ENCODE measurements around the gene DYDC2. TPM values are rescaled to one million over a fixed set of nuclear protein-coding genes. Genes with fewer than 3 reads are reported as not detected.

Gene DYDC2
- not detected for total RNA-seq

- H3K4me1 ChIP-seq = no peaks in the 10 kb centered on the region
- ATAC-seq (no peak), DNase-seq (no peak)
- H3K9me3 ChIP-seq = no peaks in the 10 kb centered on the region
- H3K27me3 ChIP-seq = peaks cover 11 to 23% (median 16%) of the 10 kb centered on the region in 3 donors
- TF ChIP-seq CTCF (IDR thresholded peaks at IDR 0.05 in 4 of 5, conservative IDR thresholded peaks at IDR 0.05 in 1 of 5) = no peak
- TF ChIP-seq POLR2A (IDR thresholded peaks at IDR 0.05) = no peak
- intact Hi-C loops (cut with DNase I; ENCODE audit: low total_unique reads) (no loop called here), in situ Hi-C loops (cut with MboI; ENCODE audit: low sequenced_read_pairs in 4 of 4) (no loop called here)
- peak within 1 kb of the TSS; percentile 33 to 45 (median 42) for H3K4me3 ChIP-seq
- no peak within 1 kb of the TSS for H3K27ac ChIP-seq
- H3K36me3 ChIP-seq = no peaks in the 10 kb centered on the region
Observed at GRCh38 chr10:80356563-80356988, at the start of gene DYDC2, which contains the start of gene DYDC1. DYDC2 (plus strand) TSS chr10:80356781; CDS start chr10:80362444, 5,663 bp downstream. DYDC1 (minus strand) TSS chr10:80356755; CDS start chr10:80352601, 4,154 bp downstream.

GRCh38 chr10:80313523-80313922, 43.1 kb upstream of the DYDC2 start:
- DNase-seq (no peak), ATAC-seq (no peak)
- no peaks in the 10 kb centered on the region for H3K9me3 ChIP-seq
- no peak for TF ChIP-seq POLR2A (IDR thresholded peaks at IDR 0.05)
- no peak for TF ChIP-seq CTCF (IDR thresholded peaks at IDR 0.05 in 4 of 5, conservative IDR thresholded peaks at IDR 0.05 in 1 of 5)
- no peaks in the 10 kb centered on the region for H3K36me3 ChIP-seq
- in situ Hi-C loops (cut with MboI; ENCODE audit: low sequenced_read_pairs in 4 of 4) = no loop called here
- no peak overlapping the region for H3K4me3 ChIP-seq
- H3K27ac ChIP-seq = no peak overlapping the region
- H3K27me3 ChIP-seq = no peaks in the 10 kb centered on the region
- H3K4me1 ChIP-seq = no peaks in the 10 kb centered on the region
- intact Hi-C loops (cut with DNase I; ENCODE audit: low total_unique reads) = no loop called here

- no peaks in the 10 kb centered on the region for H3K4me1 ChIP-seq
- intact Hi-C loops (cut with DNase I; ENCODE audit: low total_unique reads) (no loop called here), in situ Hi-C loops (cut with MboI; ENCODE audit: low sequenced_read_pairs in 4 of 4) (no loop called here)
- H3K9me3 ChIP-seq = no peaks in the 10 kb centered on the region
- no peak overlapping the region for H3K4me3 ChIP-seq
- ATAC-seq (no peak), DNase-seq (no peak)
- H3K27ac ChIP-seq = no peak overlapping the region
- TF ChIP-seq POLR2A (IDR thresholded peaks at IDR 0.05) (no peak), CTCF (IDR thresholded peaks at IDR 0.05 in 4 of 5, conservative IDR thresholded peaks at IDR 0.05 in 1 of 5) (no peak)
- no peaks in the 10 kb centered on the region for H3K36me3 ChIP-seq
- H3K27me3 ChIP-seq = no peaks in the 10 kb centered on the region
Observed at GRCh38 chr10:80315391-80315790, 41.2 kb upstream of the DYDC2 start.

- no peaks in the 10 kb centered on the region for H3K27me3 ChIP-seq
- no peaks in the 10 kb centered on the region for H3K4me1 ChIP-seq
- H3K9me3 ChIP-seq = no peaks in the 10 kb centered on the region
- intact Hi-C loops (cut with DNase I; ENCODE audit: low total_unique reads) (no loop called here), in situ Hi-C loops (cut with MboI; ENCODE audit: low sequenced_read_pairs in 4 of 4) (no loop called here)
- DNase-seq = no peak
- TF ChIP-seq CTCF (IDR thresholded peaks at IDR 0.05 in 4 of 5, conservative IDR thresholded peaks at IDR 0.05 in 1 of 5) (no peak), POLR2A (IDR thresholded peaks at IDR 0.05) (no peak)
- no peak for ATAC-seq
- no peak overlapping the region for H3K4me3 ChIP-seq
- H3K27ac ChIP-seq = no peak overlapping the region
- H3K36me3 ChIP-seq = no peaks in the 10 kb centered on the region
Observed at GRCh38 chr10:80318742-80319141, 37.8 kb upstream of the DYDC2 start.

GRCh38 chr10:80319318-80319717, 37.3 kb upstream of the DYDC2 start:
- Histone ChIP-seq H3K27ac (no peak overlapping the region), H3K9me3 (no peaks in the 10 kb centered on the region), H3K4me3 (no peak overlapping the region), H3K36me3 (no peaks in the 10 kb centered on the region), H3K4me1 (no peaks in the 10 kb centered on the region), H3K27me3 (no peaks in the 10 kb centered on the region)
- in situ Hi-C loops (cut with MboI; ENCODE audit: low sequenced_read_pairs in 4 of 4) (no loop called here), intact Hi-C loops (cut with DNase I; ENCODE audit: low total_unique reads) (no loop called here)
- DNase-seq (no peak), ATAC-seq (no peak)
- TF ChIP-seq POLR2A (IDR thresholded peaks at IDR 0.05) = no peak
- no peak for TF ChIP-seq CTCF (IDR thresholded peaks at IDR 0.05 in 4 of 5, conservative IDR thresholded peaks at IDR 0.05 in 1 of 5)

All from gastrocnemius medialis (tissue), 4 donors.